ENCODE data around the gene TMEM217. TPM values are rescaled to one million over a fixed set of nuclear protein-coding genes. Genes with fewer than 3 reads are reported as not detected.

TMEM217 gene
- polyA plus RNA-seq, 3 donors, result 0.09 to 0.29 TPM; not detected in 1

DNA sequence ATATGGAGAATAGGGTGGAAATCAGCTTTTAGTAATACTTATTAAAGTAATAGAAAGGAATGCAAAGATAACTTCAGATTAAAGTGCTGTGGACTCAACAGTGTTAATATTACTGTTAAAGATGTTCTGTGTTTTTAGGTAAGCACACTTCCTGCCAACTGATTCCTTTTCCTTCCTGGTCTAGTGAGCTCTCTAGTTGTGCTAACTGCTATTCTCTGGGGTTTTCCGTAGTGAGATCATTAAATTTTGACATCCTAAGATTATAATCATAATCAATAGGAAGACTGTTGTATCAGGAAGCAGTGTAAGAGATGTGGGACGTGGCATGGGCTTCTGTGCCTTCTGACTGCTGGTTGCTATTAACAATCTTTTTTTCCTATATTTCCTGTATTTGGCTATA is 1.2 kb upstream of the TMEM217 start:
- H3K4me3 ChIP-seq (replicated peaks in 1 of 3; ENCODE audit: low read depth in 2 of 3, low read length in 3 of 3), result no peak overlapping the region

DNA sequence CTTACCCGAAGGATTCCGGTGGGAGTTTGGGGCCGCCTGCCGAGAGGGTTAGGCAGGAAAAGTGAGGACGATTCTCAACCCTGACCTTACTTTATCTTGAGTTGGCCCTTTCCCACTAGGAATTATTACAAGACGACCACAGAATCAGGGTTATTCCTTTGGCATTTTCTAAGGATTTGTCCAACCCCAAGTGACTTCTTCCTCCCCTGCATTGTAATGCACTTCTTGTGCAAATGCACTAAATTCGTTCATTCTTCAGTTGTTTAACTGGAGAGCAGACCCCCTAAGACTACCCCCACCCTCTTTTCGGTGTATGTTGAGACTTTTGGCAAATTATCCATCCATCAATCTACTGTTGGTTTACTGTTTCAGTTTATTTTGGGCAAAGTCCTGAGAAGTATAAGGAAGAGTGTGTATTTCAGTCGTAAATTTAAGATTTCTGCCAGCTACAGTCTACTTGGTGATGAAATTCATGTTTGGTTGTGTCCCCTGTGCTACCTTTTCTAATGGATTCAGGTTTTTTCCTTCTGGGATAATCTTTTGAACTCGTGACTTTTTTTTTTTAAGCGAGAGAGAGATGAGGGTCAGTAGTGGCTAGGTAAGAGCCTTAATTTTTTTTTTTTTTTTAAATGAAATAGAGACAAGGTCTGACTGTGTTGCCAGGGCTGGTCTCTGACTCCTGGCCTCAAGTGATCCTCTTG is 611 bp upstream of the TMEM217 start:
- intact Hi-C loops (cut with micrococcal nuclease), result no loop called here
- peak overlapping the region; percentile 59 to 92 for H3K27ac ChIP-seq (ENCODE audit: low read depth in 1 of 2, low read length in 2 of 2)
- H2AFZ ChIP-seq (ENCODE audit: insufficient read depth, low read depth, low read length, poor library complexity, severe bottlenecking), result peak overlapping the region; percentile 88
- Mint-ChIP-seq H3K9me3 (no peaks in the 10 kb centered on the region), H3K27ac (peak overlapping the region; percentile 89 to 97 (median 96)), H3K4me1 (peaks cover 41% of the 10 kb centered on the region), H3K36me3 (peaks cover 0 to 8% of the 10 kb centered on the region in 2 donors), H3K27me3 (ENCODE audit: low read depth in 3 of 3) (peaks cover 0 to 1% (median 0%) of the 10 kb centered on the region in 3 donors), H3K4me3 (peak overlapping the region; percentile 92 to 95)
- no peaks in the 10 kb centered on the region for H3K36me3 ChIP-seq (replicated peaks in 1 of 2; ENCODE audit: control insufficient read depth in 1 of 2, insufficient read depth in 2 of 2, low read length in 2 of 2)
- H3K4me1 ChIP-seq (ENCODE audit: control insufficient read depth in 1 of 2, insufficient read depth in 2 of 2, low read length in 2 of 2), result peaks cover 26 to 33% of the 10 kb centered on the region in 2 donors
- TF ChIP-seq, protein P1, sequence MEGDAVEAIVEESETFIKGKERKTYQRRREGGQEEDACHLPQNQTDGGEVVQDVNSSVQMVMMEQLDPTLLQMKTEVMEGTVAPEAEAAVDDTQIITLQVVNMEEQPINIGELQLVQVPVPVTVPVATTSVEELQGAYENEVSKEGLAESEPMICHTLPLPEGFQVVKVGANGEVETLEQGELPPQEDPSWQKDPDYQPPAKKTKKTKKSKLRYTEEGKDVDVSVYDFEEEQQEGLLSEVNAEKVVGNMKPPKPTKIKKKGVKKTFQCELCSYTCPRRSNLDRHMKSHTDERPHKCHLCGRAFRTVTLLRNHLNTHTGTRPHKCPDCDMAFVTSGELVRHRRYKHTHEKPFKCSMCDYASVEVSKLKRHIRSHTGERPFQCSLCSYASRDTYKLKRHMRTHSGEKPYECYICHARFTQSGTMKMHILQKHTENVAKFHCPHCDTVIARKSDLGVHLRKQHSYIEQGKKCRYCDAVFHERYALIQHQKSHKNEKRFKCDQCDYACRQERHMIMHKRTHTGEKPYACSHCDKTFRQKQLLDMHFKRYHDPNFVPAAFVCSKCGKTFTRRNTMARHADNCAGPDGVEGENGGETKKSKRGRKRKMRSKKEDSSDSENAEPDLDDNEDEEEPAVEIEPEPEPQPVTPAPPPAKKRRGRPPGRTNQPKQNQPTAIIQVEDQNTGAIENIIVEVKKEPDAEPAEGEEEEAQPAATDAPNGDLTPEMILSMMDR (IDR thresholded peaks at IDR 0.05), result no peak
- H3K9me3 ChIP-seq (replicated peaks in 1 of 2; ENCODE audit: control insufficient read depth in 1 of 2, insufficient read depth in 1 of 2, low read length in 2 of 2), result no peaks in the 10 kb centered on the region
- H3K9ac ChIP-seq (ENCODE audit: insufficient read depth, low read length, poor library complexity, severe bottlenecking), result peak overlapping the region; percentile 90
- H3K27me3 ChIP-seq (ENCODE audit: control insufficient read depth in 2 of 2, insufficient read depth in 2 of 2, low read length in 2 of 2), result no peaks in the 10 kb centered on the region
- peak overlapping the region; percentile 51 to 90 (median 68) for H3K4me3 ChIP-seq (replicated peaks in 1 of 3; ENCODE audit: low read depth in 2 of 3, low read length in 3 of 3)
- peaks cover 60% of the 10 kb centered on the region for H3K79me2 ChIP-seq (ENCODE audit: insufficient read depth, low read length)
- H4K20me1 ChIP-seq (ENCODE audit: insufficient read depth, low read length), result no peaks in the 10 kb centered on the region
- 0% methylated on average over 2 of the region's 11 CpGs for WGBS (ENCODE audit: insufficient coverage)
- H3K4me2 ChIP-seq (replicated peaks; ENCODE audit: extremely low read depth, low read length, poor library complexity, severe bottlenecking), result peak overlapping the region; percentile 77
- no peak for DNase-seq

More for the DNA sequence above, 1.2 kb upstream of the TMEM217 start:
- H3K27me3 Mint-ChIP-seq (ENCODE audit: low read depth in 3 of 3), result peaks cover 0 to 1% (median 0%) of the 10 kb centered on the region in 3 donors
- Histone ChIP-seq H3K27me3 (ENCODE audit: control insufficient read depth in 2 of 2, insufficient read depth in 2 of 2, low read length in 2 of 2) (no peaks in the 10 kb centered on the region), H3K9ac (ENCODE audit: insufficient read depth, low read length, poor library complexity, severe bottlenecking) (no peak overlapping the region), H3K4me2 (replicated peaks; ENCODE audit: extremely low read depth, low read length, poor library complexity, severe bottlenecking) (peak overlapping the region; percentile 9), H3K79me2 (ENCODE audit: insufficient read depth, low read length) (peaks cover 65% of the 10 kb centered on the region), H3K4me1 (ENCODE audit: control insufficient read depth in 1 of 2, insufficient read depth in 2 of 2, low read length in 2 of 2) (peaks cover 26 to 33% of the 10 kb centered on the region in 2 donors), H3K9me3 (replicated peaks in 1 of 2; ENCODE audit: control insufficient read depth in 1 of 2, insufficient read depth in 1 of 2, low read length in 2 of 2) (no peaks in the 10 kb centered on the region), H2AFZ (ENCODE audit: insufficient read depth, low read depth, low read length, poor library complexity, severe bottlenecking) (peak overlapping the region; percentile 22), H4K20me1 (ENCODE audit: insufficient read depth, low read length) (no peaks in the 10 kb centered on the region), H3K27ac (ENCODE audit: low read depth in 1 of 2, low read length in 2 of 2) (peak overlapping the region in 1 of 2 donors; percentile 50), H3K36me3 (replicated peaks in 1 of 2; ENCODE audit: control insufficient read depth in 1 of 2, insufficient read depth in 2 of 2, low read length in 2 of 2) (no peaks in the 10 kb centered on the region)
- TF ChIP-seq, protein P1 (IDR thresholded peaks at IDR 0.05), result no peak
- intact Hi-C loops (cut with micrococcal nuclease), result no loop called here
- H3K4me1 Mint-ChIP-seq, result peaks cover 42% of the 10 kb centered on the region
- H3K27ac Mint-ChIP-seq, result peak overlapping the region in 5 of 7 donors; percentile 28 to 64 (median 37)
- peak in 2 of 3 donors; percentile 14 to 59 for DNase-seq
- no peak overlapping the region for H3K4me3 Mint-ChIP-seq
- no peaks in the 10 kb centered on the region for H3K9me3 Mint-ChIP-seq
- WGBS (ENCODE audit: insufficient coverage), result no CpG with 5 or more reads among the region's 2 CpGs
- peaks cover 1 to 12% of the 10 kb centered on the region in 2 donors for H3K36me3 Mint-ChIP-seq

Measured in CD14-positive monocyte (primary cell).